Right lobe of liver (tissue), 4 donors: ENCODE measurements around the gene CDK5RAP1.

ENCODE experiments used
- POLR2A ChIP-seq: fragments of 450-650 bp; IDR thresholded peaks from one replicate; pipeline ENCODE4 v1.6.1; 2017; ENCODE audit warnings: antibody characterized with exemption, mild to moderate bottlenecking
- TF ChIP-seq, protein P1 (sequence below), 4 donors: fragments of 200-600 bp in 3 of 4; fragments of 450-650 bp in 1 of 4; IDR thresholded peaks; one replicate each; pipeline versions ENCODE4 v1.5.1 to v1.8.0; 2016 to 2022; ENCODE audit warnings: antibody characterized with exemption in 4 of 4, mild to moderate bottlenecking in 2 of 4
- donor health status: DM: no; HTN: no; CAD: no.
- donor health status: DM: no; HTN: no; CAD: no.
- donor health status: DM: no; HTN: yes; CAD: no.

DNA sequence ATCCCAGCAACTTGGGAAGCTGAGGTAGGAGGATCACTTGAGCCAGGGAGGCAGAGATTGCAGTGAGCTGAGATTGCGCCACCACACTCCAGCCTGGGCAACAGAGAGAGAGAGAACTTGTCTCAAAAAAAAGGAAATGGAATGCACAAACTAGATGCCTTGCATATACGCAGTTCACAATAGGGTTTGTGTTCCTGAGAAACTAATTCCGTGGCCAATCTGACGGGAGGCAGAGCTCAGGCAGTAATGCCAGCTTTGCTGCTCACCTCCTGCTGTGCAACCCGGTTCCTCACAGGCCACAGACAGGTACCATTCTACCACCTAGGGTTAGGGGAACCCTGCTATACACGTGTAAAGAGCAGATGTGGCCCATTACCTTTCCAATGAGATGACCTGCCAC is 1.4 kb downstream of the CDK5RAP1 start:
- no peak for TF ChIP-seq POLR2A
- TF ChIP-seq, protein P1, sequence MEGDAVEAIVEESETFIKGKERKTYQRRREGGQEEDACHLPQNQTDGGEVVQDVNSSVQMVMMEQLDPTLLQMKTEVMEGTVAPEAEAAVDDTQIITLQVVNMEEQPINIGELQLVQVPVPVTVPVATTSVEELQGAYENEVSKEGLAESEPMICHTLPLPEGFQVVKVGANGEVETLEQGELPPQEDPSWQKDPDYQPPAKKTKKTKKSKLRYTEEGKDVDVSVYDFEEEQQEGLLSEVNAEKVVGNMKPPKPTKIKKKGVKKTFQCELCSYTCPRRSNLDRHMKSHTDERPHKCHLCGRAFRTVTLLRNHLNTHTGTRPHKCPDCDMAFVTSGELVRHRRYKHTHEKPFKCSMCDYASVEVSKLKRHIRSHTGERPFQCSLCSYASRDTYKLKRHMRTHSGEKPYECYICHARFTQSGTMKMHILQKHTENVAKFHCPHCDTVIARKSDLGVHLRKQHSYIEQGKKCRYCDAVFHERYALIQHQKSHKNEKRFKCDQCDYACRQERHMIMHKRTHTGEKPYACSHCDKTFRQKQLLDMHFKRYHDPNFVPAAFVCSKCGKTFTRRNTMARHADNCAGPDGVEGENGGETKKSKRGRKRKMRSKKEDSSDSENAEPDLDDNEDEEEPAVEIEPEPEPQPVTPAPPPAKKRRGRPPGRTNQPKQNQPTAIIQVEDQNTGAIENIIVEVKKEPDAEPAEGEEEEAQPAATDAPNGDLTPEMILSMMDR (IDR thresholded peaks at IDR 0.05): no peak
